ENCODE data around the gene TNFRSF21.
"Not testable (repeated sequence)": the region's sequence is repeated elsewhere in the genome, so short reads cannot be mapped to it uniquely, and the experiment has no call there.

Gene TNFRSF21

GRCh38 chr6:47292944-47293343 is 16.8 kb downstream of the TNFRSF21 start:
- Histone ChIP-seq H3K4me3 (no peak overlapping the region), H3K27ac (no peak overlapping the region)

GRCh38 chr6:47292027-47292426 is 17.7 kb downstream of the TNFRSF21 start:
- Histone ChIP-seq H3K27ac (no peak overlapping the region), H3K4me3 (no peak overlapping the region)

- H3K4me3 ChIP-seq, result no peak overlapping the region
Measured at GRCh38 chr6:47290124-47290834, 19.4 kb downstream of the TNFRSF21 start.

GRCh38 chr6:47288267-47289090 is 21.2 kb downstream of the TNFRSF21 start:
- H3K27ac ChIP-seq, result no peak overlapping the region
- H3K4me3 ChIP-seq, result no peak overlapping the region

More at GRCh38 chr6:47290124-47290834, 19.4 kb downstream of the TNFRSF21 start:
- H3K27ac ChIP-seq, result no peak overlapping the region

- Histone ChIP-seq H3K27ac (no peak overlapping the region), H3K4me3 (no peak overlapping the region)
Measured at GRCh38 chr6:47286301-47286700, 23.4 kb downstream of the TNFRSF21 start.

GRCh38 chr6:47283993-47284392 is 25.7 kb downstream of the TNFRSF21 start:
- H3K27ac ChIP-seq, result no peak overlapping the region
- no peak overlapping the region for H3K4me3 ChIP-seq

GRCh38 chr6:47278545-47278944 is 31.2 kb downstream of the TNFRSF21 start:
- H3K4me3 ChIP-seq, result no peak overlapping the region
- no peak overlapping the region for H3K27ac ChIP-seq

- Histone ChIP-seq H3K27ac (no peak overlapping the region), H3K4me3 (no peak overlapping the region)
Measured at GRCh38 chr6:47277702-47278101, 32.0 kb downstream of the TNFRSF21 start.

GRCh38 chr6:47276377-47276776 is 33.3 kb downstream of the TNFRSF21 start:
- Histone ChIP-seq H3K27ac (no peak overlapping the region), H3K4me3 (no peak overlapping the region)

GRCh38 chr6:47275640-47276039 is 34.1 kb downstream of the TNFRSF21 start:
- no peak overlapping the region for H3K4me3 ChIP-seq
- H3K27ac ChIP-seq, result no peak overlapping the region

- H3K27ac ChIP-seq, H3K4me3 ChIP-seq: not testable (repeated sequence)
Measured at GRCh38 chr6:47275132-47275531, 34.6 kb downstream of the TNFRSF21 start.

GRCh38 chr6:47268572-47269187 is 41.0 kb downstream of the TNFRSF21 start:
- Histone ChIP-seq H3K4me3 (no peak overlapping the region), H3K27ac (no peak overlapping the region)

- Histone ChIP-seq H3K4me3 (no peak overlapping the region), H3K27ac (no peak overlapping the region)
Measured at GRCh38 chr6:47267301-47267700, 42.4 kb downstream of the TNFRSF21 start.

- no peak overlapping the region for H3K27ac ChIP-seq
- H3K4me3 ChIP-seq, result no peak overlapping the region
Measured at GRCh38 chr6:47265971-47266370, 43.7 kb downstream of the TNFRSF21 start.

GRCh38 chr6:47264775-47265184 is 44.9 kb downstream of the TNFRSF21 start:
- no peak overlapping the region for H3K4me3 ChIP-seq
- H3K27ac ChIP-seq, result no peak overlapping the region

- H3K27ac ChIP-seq, result no peak overlapping the region
- H3K4me3 ChIP-seq, result no peak overlapping the region
Measured at GRCh38 chr6:47263268-47263667, 46.4 kb downstream of the TNFRSF21 start.

- H3K27ac ChIP-seq, result no peak overlapping the region
- no peak overlapping the region for H3K4me3 ChIP-seq
Measured at GRCh38 chr6:47262231-47262630, 47.5 kb downstream of the TNFRSF21 start.

GRCh38 chr6:47261191-47261590 is 48.5 kb downstream of the TNFRSF21 start:
- Histone ChIP-seq H3K27ac (no peak overlapping the region), H3K4me3 (no peak overlapping the region)

GRCh38 chr6:47260021-47260420 is 49.7 kb downstream of the TNFRSF21 start:
- no peak overlapping the region for H3K4me3 ChIP-seq

GRCh38 chr6:47258724-47259347 is 50.9 kb downstream of the TNFRSF21 start:
- no peak overlapping the region for H3K27ac ChIP-seq
- H3K4me3 ChIP-seq, result no peak overlapping the region

More at GRCh38 chr6:47260021-47260420, 49.7 kb downstream of the TNFRSF21 start:
- no peak overlapping the region for H3K27ac ChIP-seq

Measured in skin epidermis (tissue), 12 donors.